GM12878 (cell line): ENCODE results near the gene NEK1. TPM values are rescaled to one million over a fixed set of nuclear protein-coding genes. Genes with fewer than 3 reads are reported as not detected.

Experiments used
- BACH1 ChIP-seq: fragments of 450-650 bp; IDR thresholded peaks from 2 replicates; pipeline ENCODE4 v1.6.1; 2017; ENCODE audit warnings: mild to moderate bottlenecking, borderline replicate concordance
- BMI1 ChIP-seq: fragments of 450-650 bp; IDR thresholded peaks from 2 replicates; pipeline ENCODE4 v1.6.1; 2016; ENCODE audit warnings: mild to moderate bottlenecking, moderate library complexity, borderline replicate concordance
- CHD2 ChIP-seq: IDR thresholded peaks from 2 replicates; pipeline ENCODE4 v1.6.1; 2011; ENCODE audit warnings: low read depth, low read length, improper control_type of control experiment, borderline replicate concordance
- CHD4 ChIP-seq: fragments of 200-600 bp; sonication (generic); IDR thresholded peaks from 2 replicates; pipeline ENCODE4 v1.6.1; 2016; ENCODE audit warnings: mild to moderate bottlenecking
- FOXK2 ChIP-seq: fragments of 450-650 bp; IDR thresholded peaks from 2 replicates; pipeline ENCODE4 v1.6.1; 2017; ENCODE audit warnings: mild to moderate bottlenecking, moderate library complexity
- MEF2A ChIP-seq: IDR thresholded peaks from 2 replicates; pipeline ENCODE4 v1.6.1; 2011; ENCODE audit warnings: low read depth, mild to moderate bottlenecking, low read length, moderate library complexity; ENCODE audit not compliant: insufficient read depth
- MEF2B ChIP-seq: fragments of 450-650 bp; IDR thresholded peaks from 2 replicates; pipeline ENCODE4 v1.6.1; 2018; ENCODE audit warnings: mild to moderate bottlenecking, moderate library complexity; ENCODE audit not compliant: partially characterized antibody, poor library complexity, severe bottlenecking
- MTA3 ChIP-seq: IDR thresholded peaks from 2 replicates; pipeline ENCODE4 v1.6.1; 2012; ENCODE audit warnings: low read length, inconsistent platforms, borderline replicate concordance
- NR2C1 ChIP-seq: fragments of 450-650 bp; IDR thresholded peaks from 2 replicates; pipeline ENCODE4 v1.6.1; 2017; ENCODE audit warnings: antibody characterized with exemption, mild to moderate bottlenecking, moderate library complexity
- PAX8 ChIP-seq: fragments of 450-650 bp; IDR thresholded peaks from 2 replicates; pipeline ENCODE4 v1.6.1; 2017; ENCODE audit warnings: mild to moderate bottlenecking, moderate library complexity
- RAD51 ChIP-seq: fragments of 450-650 bp; IDR thresholded peaks from 2 replicates; pipeline ENCODE4 v1.6.1; 2016; ENCODE audit warnings: moderate library complexity, mild to moderate bottlenecking, inconsistent platforms
- SREBF2 ChIP-seq: IDR thresholded peaks from 2 replicates; pipeline ENCODE4 v1.6.1; 2012; ENCODE audit warnings: mild to moderate bottlenecking, low read length
- SRF ChIP-seq, 2 experiments: IDR thresholded peaks; 2 replicates each; pipeline ENCODE4 v1.6.1; 2011; ENCODE audit warnings: low read depth in 2 of 2, low read length in 2 of 2, mild to moderate bottlenecking in 1 of 2, moderate library complexity in 1 of 2
- TCF12 ChIP-seq: IDR thresholded peaks from 2 replicates; pipeline ENCODE4 v1.6.1; 2011; ENCODE audit warnings: low read depth, mild to moderate bottlenecking, low read length
- TCF3 ChIP-seq: IDR thresholded peaks from 2 replicates; pipeline ENCODE4 v1.6.1; 2012; ENCODE audit warnings: low read depth, mild to moderate bottlenecking, low read length, borderline replicate concordance; ENCODE audit not compliant: insufficient read depth
- TCF7 ChIP-seq: IDR thresholded peaks from 2 replicates; pipeline ENCODE4 v1.6.1; 2014; ENCODE audit warnings: antibody characterized with exemption, borderline replicate concordance
- WRNIP1 ChIP-seq: IDR thresholded peaks from 2 replicates; pipeline ENCODE4 v1.6.1; 2011; ENCODE audit warnings: low read depth, low read length, improper control_type of control experiment, borderline replicate concordance
- ZZZ3 ChIP-seq: IDR thresholded peaks from 2 replicates; pipeline ENCODE4 v1.6.1; 2011; ENCODE audit warnings: low read depth; ENCODE audit not compliant: control insufficient read depth, insufficient read length
- polyA plus RNA-seq, 11 experiments: library from polyadenylated mRNA; depleted of rRNA in 4 of 11; unstranded in 6 of 11; stranded (reverse) in 5 of 11; fragments of >200 nt; fragmentation: Nextera tagmentation in 4 of 11; fragmentation: Illumina TruSeq in 1 of 11; extraction: Ambion mirVana in 4 of 11; extraction: Trizol in 1 of 11; gene quantifications; 1 replicate in 1 of 11; 2 replicates in 10 of 11; pipeline versions ENCODE4 v1.2.1 to v1.2.3, GENCODE V29; 2011 to 2016; ENCODE audit warnings: inconsistent platforms in 2 of 11, missing spikeins in 2 of 11, low read depth in 1 of 11
- total RNA-seq, 4 experiments: library from RNA; depleted of rRNA in 3 of 4; stranded (reverse); fragments of >200 nt in 3 of 4; fragmentation: Illumina TruSeq in 1 of 4; extraction: Trizol in 1 of 4; gene quantifications; 2 replicates each; pipeline versions ENCODE4 v1.2.1 to v1.2.3, GENCODE V29; 2013 to 2021
- TF ChIP-seq, protein P1 (sequence below): fragments of 450-650 bp; IDR thresholded peaks from 2 replicates; pipeline ENCODE4 v1.6.1; 2017; ENCODE audit warnings: low read depth, mild to moderate bottlenecking, moderate library complexity
- TF ChIP-seq, protein P2 (sequence below): fragments of 450-650 bp; conservative IDR thresholded peaks from 2 replicates; pipeline ENCODE4 v1.6.1; 2017; ENCODE audit warnings: mild to moderate bottlenecking, moderate library complexity
- TF ChIP-seq, protein P3 (sequence below): IDR thresholded peaks from 2 replicates; pipeline ENCODE4 v1.6.1; 2012; ENCODE audit warnings: low read length, inconsistent platforms
- TF ChIP-seq, protein P4 (sequence below): IDR thresholded peaks from 2 replicates; pipeline ENCODE4 v1.6.1; 2011; ENCODE audit warnings: low read depth, low read length, improper control_type of control experiment, borderline replicate concordance

Gene NEK1
- total and polyA plus RNA-seq, 10 of the 15 experiments (the other 5 are each of a cell fraction or from before 2014, with no cell fraction given) = 4.9 to 16.1 (median 7.5) TPM

DNA sequence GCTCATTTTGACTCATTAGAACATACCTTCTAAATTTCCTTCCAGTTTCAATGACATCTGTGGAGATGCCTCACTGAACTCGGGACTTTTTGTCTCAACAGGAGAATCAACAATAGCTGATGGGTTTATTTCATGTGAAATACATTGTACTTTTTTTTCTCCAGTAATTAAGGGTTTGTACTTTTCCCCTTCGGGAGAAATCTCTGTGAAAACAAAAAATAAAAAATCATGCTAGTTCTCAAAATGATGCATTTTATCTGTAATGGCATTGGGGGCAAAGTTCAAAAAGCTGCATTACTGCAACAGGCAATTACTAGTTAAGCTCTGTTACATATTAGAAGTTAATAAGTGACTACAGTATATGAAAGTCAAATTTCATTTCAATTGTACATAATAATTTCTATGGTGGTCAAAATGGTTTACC is 174.3 kb downstream of the NEK1 start (continued):
- TF ChIP-seq SRF (IDR thresholded peaks at IDR 0.05; ENCODE audit: low read depth in 2 of 2, low read length in 2 of 2) (no peak), ZZZ3 (no peak), WRNIP1 (no peak), FOXK2 (no peak), BMI1 (peak; percentile 63), BACH1 (no peak), SREBF2 (no peak), MTA3 (no peak), RAD51 (peak; percentile 59), CHD2 (no peak), TCF3 (no peak), TCF12 (no peak), MEF2B (peak; percentile 62), CHD4 (no peak), TCF7 (no peak), MEF2A (no peak), PAX8 (no peak), NR2C1 (peak; percentile 86)
- TF ChIP-seq, protein P1, sequence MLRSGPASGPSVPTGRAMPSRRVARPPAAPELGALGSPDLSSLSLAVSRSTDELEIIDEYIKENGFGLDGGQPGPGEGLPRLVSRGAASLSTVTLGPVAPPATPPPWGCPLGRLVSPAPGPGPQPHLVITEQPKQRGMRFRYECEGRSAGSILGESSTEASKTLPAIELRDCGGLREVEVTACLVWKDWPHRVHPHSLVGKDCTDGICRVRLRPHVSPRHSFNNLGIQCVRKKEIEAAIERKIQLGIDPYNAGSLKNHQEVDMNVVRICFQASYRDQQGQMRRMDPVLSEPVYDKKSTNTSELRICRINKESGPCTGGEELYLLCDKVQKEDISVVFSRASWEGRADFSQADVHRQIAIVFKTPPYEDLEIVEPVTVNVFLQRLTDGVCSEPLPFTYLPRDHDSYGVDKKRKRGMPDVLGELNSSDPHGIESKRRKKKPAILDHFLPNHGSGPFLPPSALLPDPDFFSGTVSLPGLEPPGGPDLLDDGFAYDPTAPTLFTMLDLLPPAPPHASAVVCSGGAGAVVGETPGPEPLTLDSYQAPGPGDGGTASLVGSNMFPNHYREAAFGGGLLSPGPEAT = peak; percentile 93
- TF ChIP-seq, protein P2, sequence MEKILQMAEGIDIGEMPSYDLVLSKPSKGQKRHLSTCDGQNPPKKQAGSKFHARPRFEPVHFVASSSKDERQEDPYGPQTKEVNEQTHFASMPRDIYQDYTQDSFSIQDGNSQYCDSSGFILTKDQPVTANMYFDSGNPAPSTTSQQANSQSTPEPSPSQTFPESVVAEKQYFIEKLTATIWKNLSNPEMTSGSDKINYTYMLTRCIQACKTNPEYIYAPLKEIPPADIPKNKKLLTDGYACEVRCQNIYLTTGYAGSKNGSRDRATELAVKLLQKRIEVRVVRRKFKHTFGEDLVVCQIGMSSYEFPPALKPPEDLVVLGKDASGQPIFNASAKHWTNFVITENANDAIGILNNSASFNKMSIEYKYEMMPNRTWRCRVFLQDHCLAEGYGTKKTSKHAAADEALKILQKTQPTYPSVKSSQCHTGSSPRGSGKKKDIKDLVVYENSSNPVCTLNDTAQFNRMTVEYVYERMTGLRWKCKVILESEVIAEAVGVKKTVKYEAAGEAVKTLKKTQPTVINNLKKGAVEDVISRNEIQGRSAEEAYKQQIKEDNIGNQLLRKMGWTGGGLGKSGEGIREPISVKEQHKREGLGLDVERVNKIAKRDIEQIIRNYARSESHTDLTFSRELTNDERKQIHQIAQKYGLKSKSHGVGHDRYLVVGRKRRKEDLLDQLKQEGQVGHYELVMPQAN = no peak
- TF ChIP-seq, protein P3, sequence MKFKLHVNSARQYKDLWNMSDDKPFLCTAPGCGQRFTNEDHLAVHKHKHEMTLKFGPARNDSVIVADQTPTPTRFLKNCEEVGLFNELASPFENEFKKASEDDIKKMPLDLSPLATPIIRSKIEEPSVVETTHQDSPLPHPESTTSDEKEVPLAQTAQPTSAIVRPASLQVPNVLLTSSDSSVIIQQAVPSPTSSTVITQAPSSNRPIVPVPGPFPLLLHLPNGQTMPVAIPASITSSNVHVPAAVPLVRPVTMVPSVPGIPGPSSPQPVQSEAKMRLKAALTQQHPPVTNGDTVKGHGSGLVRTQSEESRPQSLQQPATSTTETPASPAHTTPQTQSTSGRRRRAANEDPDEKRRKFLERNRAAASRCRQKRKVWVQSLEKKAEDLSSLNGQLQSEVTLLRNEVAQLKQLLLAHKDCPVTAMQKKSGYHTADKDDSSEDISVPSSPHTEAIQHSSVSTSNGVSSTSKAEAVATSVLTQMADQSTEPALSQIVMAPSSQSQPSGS = peak; percentile 82
- TF ChIP-seq, protein P4, sequence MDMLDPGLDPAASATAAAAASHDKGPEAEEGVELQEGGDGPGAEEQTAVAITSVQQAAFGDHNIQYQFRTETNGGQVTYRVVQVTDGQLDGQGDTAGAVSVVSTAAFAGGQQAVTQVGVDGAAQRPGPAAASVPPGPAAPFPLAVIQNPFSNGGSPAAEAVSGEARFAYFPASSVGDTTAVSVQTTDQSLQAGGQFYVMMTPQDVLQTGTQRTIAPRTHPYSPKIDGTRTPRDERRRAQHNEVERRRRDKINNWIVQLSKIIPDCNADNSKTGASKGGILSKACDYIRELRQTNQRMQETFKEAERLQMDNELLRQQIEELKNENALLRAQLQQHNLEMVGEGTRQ = no peak
